OCI-LY3 (cell line): ENCODE data around the gene C3orf38.
A peak's percentile ranks its signal among the peaks of the same experiment; 100 is the strongest.

Experiments
- H2AFZ ChIP-seq: fragments of 200-600, 300-600 bp; shearing (Covaris generic); 2 replicates; pipeline ENCODE4 v1.6.0; 2014; ENCODE audit warnings: antibody characterized with exemption, low read depth, low read length
- H3K27ac ChIP-seq: fragments of 200-600, 300-600 bp; sonication (generic); 2 replicates; pipeline ENCODE4 v1.5.1; 2014; ENCODE audit warnings: mild to moderate bottlenecking, low read length, moderate library complexity, mixed read lengths
- H3K27me3 ChIP-seq: fragments of 200-600, 300-600 bp; sonication (generic); 2 replicates; pipeline ENCODE4 v1.6.1; 2014; ENCODE audit warnings: low read depth, low read length, mixed read lengths
- H3K36me3 ChIP-seq: fragments of 200-600, 300-600 bp; sonication (generic); replicated peaks from 2 replicates; pipeline ENCODE3; 2014; ENCODE audit warnings: low read depth, low read length, mixed read lengths
- H3K4me1 ChIP-seq: fragments of 300-600, 200-600 bp; sonication (generic); 2 replicates; pipeline ENCODE4 v1.6.1; 2014; ENCODE audit warnings: low read length, mixed read lengths
- H3K4me2 ChIP-seq: fragments of 200-600, 300-600 bp; sonication (generic); 2 replicates; pipeline ENCODE4 v1.6.1; 2014; ENCODE audit warnings: low read length, mixed read lengths
- H3K4me3 ChIP-seq: fragments of 300-600, 200-600 bp; sonication (generic); 2 replicates; pipeline ENCODE4 v1.5.1; 2014; ENCODE audit warnings: antibody characterized with exemption, mild to moderate bottlenecking, low read length, moderate library complexity
- H3K79me2 ChIP-seq: fragments of 300-600, 200-600 bp; shearing (Covaris generic); 2 replicates; pipeline ENCODE4 v1.6.1; 2014; ENCODE audit warnings: mild to moderate bottlenecking, low read length, mixed read lengths
- H3K9ac ChIP-seq: fragments of 300-600, 200-600 bp; shearing (Covaris generic); 2 replicates; pipeline ENCODE4 v1.6.0; 2014; ENCODE audit warnings: mild to moderate bottlenecking, low read length, moderate library complexity
- H3K9me3 ChIP-seq: fragments of 200-600, 300-600 bp; shearing (Covaris generic); 2 replicates; pipeline ENCODE4 v1.6.1; 2014; ENCODE audit warnings: low read length, mixed read lengths; ENCODE audit not compliant: insufficient read depth
- H4K20me1 ChIP-seq: fragments of 200-600, 300-600 bp; sonication (generic); 2 replicates; pipeline ENCODE4 v1.6.1; 2016; ENCODE audit warnings: low read length, mixed read lengths; ENCODE audit not compliant: insufficient read depth
- EZH2phosphoT487 ChIP-seq: fragments of 200-600 bp; shearing (Covaris generic); IDR thresholded peaks from 2 replicates; pipeline ENCODE4 v1.6.1; 2018; ENCODE audit warnings: antibody characterized with exemption, mixed run types, low read depth
- TF ChIP-seq, protein P1 (sequence below): fragments of 200-600, 300-600 bp; sonication (generic); IDR thresholded peaks from 2 replicates; pipeline ENCODE4 v1.5.1; 2014; ENCODE audit warnings: antibody characterized with exemption, low read length, low read depth

The C3orf38 gene

DNA sequence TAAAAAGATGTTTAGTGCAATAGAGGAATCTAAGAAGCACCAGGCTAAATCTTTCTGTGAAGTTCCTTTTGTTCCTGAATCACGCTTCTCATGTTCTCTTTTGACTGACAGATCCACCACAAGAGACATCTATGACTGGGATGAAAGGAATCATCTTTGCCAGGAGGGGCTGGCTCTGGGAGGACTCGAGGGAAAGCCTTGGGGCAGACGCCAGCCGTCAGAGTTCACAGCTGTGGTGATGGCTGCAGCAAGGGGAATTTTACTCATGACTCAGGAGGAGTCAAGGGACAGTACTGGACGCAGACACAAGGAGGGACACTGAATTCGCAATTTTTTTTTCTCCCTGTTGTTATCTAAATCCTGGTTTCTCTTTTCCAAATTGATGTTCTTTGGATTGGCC lies 38.7 kb downstream of the C3orf38 start:
- H3K79me2 ChIP-seq, result no peaks in the 10 kb centered on the region
- no peak overlapping the region for H2AFZ ChIP-seq
- no peak overlapping the region for H3K9ac ChIP-seq
- H3K36me3 ChIP-seq, result peaks cover 7% of the 10 kb centered on the region
- TF ChIP-seq, protein P1, sequence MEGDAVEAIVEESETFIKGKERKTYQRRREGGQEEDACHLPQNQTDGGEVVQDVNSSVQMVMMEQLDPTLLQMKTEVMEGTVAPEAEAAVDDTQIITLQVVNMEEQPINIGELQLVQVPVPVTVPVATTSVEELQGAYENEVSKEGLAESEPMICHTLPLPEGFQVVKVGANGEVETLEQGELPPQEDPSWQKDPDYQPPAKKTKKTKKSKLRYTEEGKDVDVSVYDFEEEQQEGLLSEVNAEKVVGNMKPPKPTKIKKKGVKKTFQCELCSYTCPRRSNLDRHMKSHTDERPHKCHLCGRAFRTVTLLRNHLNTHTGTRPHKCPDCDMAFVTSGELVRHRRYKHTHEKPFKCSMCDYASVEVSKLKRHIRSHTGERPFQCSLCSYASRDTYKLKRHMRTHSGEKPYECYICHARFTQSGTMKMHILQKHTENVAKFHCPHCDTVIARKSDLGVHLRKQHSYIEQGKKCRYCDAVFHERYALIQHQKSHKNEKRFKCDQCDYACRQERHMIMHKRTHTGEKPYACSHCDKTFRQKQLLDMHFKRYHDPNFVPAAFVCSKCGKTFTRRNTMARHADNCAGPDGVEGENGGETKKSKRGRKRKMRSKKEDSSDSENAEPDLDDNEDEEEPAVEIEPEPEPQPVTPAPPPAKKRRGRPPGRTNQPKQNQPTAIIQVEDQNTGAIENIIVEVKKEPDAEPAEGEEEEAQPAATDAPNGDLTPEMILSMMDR, result no peak
- TF ChIP-seq EZH2phosphoT487, result no peak
- H3K4me3 ChIP-seq, result no peak overlapping the region
- no peak overlapping the region for H3K4me2 ChIP-seq
- peaks cover 4% of the 10 kb centered on the region; the same call in 1 of the 2 replicates for H3K9me3 ChIP-seq
- no peaks in the 10 kb centered on the region for H4K20me1 ChIP-seq
- H3K27ac ChIP-seq, result no peak overlapping the region
- peaks cover 12% of the 10 kb centered on the region for H3K4me1 ChIP-seq
- no peaks in the 10 kb centered on the region for H3K27me3 ChIP-seq

GRCh38 chr3:88189361-88189810 lies 39.6 kb downstream of the C3orf38 start:
- Histone ChIP-seq H3K27ac (peak overlapping the region; percentile 60), H4K20me1 (no peaks in the 10 kb centered on the region), H3K4me2 (peak overlapping the region; percentile 42), H3K4me3 (no peak overlapping the region; the same call in 1 of the 2 replicates), H3K27me3 (no peaks in the 10 kb centered on the region), H3K9me3 (peaks cover 4% of the 10 kb centered on the region; the same call in 1 of the 2 replicates), H3K36me3 (peaks cover 7% of the 10 kb centered on the region), H3K9ac (no peak overlapping the region), H3K79me2 (no peaks in the 10 kb centered on the region), H3K4me1 (peaks cover 12% of the 10 kb centered on the region), H2AFZ (peak overlapping the region; percentile 72; the same call in 1 of the 2 replicates)
- TF ChIP-seq, protein P1, result no peak
- TF ChIP-seq EZH2phosphoT487, result no peak

GRCh38 chr3:88191872-88192409 lies 42.2 kb downstream of the C3orf38 start:
- H4K20me1 ChIP-seq, result no peaks in the 10 kb centered on the region
- no peaks in the 10 kb centered on the region for H3K79me2 ChIP-seq
- H3K27ac ChIP-seq, result no peak overlapping the region
- peaks cover 4% of the 10 kb centered on the region; the same call in 1 of the 2 replicates for H3K9me3 ChIP-seq
- peaks cover 7% of the 10 kb centered on the region for H3K36me3 ChIP-seq
- no peak overlapping the region for H3K9ac ChIP-seq
- H3K27me3 ChIP-seq, result no peaks in the 10 kb centered on the region
- peaks cover 12% of the 10 kb centered on the region for H3K4me1 ChIP-seq
- H2AFZ ChIP-seq, result no peak overlapping the region
- no peak overlapping the region for H3K4me2 ChIP-seq
- TF ChIP-seq, protein P1, result no peak
- no peak for TF ChIP-seq EZH2phosphoT487
- no peak overlapping the region for H3K4me3 ChIP-seq

DNA sequence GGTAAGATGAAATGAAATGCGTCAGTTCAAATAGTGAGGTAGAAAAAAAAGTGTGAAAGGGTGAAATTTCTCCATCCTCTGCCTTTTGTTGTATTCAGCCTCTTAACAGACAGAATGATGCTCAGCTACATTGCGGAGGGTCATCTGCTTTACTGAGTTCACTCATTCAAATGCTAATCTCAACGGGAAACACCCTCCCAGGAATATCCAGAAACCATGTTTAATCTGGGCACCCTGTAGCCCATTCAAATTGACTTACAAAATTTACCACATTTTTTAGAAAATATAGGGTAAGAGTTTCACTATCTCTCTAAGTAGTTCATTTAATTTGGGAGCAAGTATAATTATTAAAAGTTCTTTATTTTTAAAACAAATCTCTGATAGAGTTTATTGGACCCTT lies 42.9 kb downstream of the C3orf38 start:
- Histone ChIP-seq H3K36me3 (peaks cover 7% of the 10 kb centered on the region), H3K27me3 (no peaks in the 10 kb centered on the region), H2AFZ (no peak overlapping the region), H3K27ac (no peak overlapping the region), H3K9ac (no peak overlapping the region), H3K9me3 (peaks cover 4% of the 10 kb centered on the region; the same call in 1 of the 2 replicates), H3K4me1 (peaks cover 12% of the 10 kb centered on the region), H4K20me1 (no peaks in the 10 kb centered on the region), H3K4me3 (no peak overlapping the region), H3K4me2 (no peak overlapping the region), H3K79me2 (no peaks in the 10 kb centered on the region)
- TF ChIP-seq EZH2phosphoT487, result no peak
- TF ChIP-seq, protein P1, result no peak
